GM23338 (cell line): ENCODE results near the gene PCGF3. TPM values are rescaled to one million over a fixed set of nuclear protein-coding genes. Genes with fewer than 3 reads are reported as not detected.

Source experiments
- ATAC-seq: fragments of 200-7000 bp; cut with Tn5 transposase; 3 replicates; pipeline ENCODE4 v1.9.1; 2020
- DNase-seq: peaks from one replicate; pipeline ENCODE4 v3.0.0-alpha.2; 2015; ENCODE audit warnings: low spot score
- H2AFZ ChIP-seq: fragments of 200-600 bp; sonication (generic); 2 replicates; pipeline ENCODE4 v1.8.0; 2016; ENCODE audit warnings: antibody characterized with exemption, mild to moderate bottlenecking, moderate library complexity
- H3F3A ChIP-seq: fragments of 200-600 bp; sonication (generic); replicated peaks from 2 replicates; pipeline ENCODE4 v1.8.0; 2017; ENCODE audit warnings: antibody characterized with exemption, mixed run types, low read depth
- H3K27ac ChIP-seq: fragments of 200-600 bp; sonication (generic); 2 replicates; pipeline ENCODE4 v1.6.1; 2016; ENCODE audit warnings: low read depth
- H3K27me3 ChIP-seq: fragments of 200-600 bp; sonication (generic); 2 replicates; pipeline ENCODE4 v1.8.0; 2016; ENCODE audit warnings: mild to moderate bottlenecking, mixed run types, moderate library complexity; ENCODE audit not compliant: insufficient read depth
- H3K36me3 ChIP-seq: fragments of 200-600 bp; sonication (generic); 2 replicates; pipeline ENCODE4 v1.8.0; 2016; ENCODE audit warnings: mild to moderate bottlenecking; ENCODE audit not compliant: insufficient read depth
- H3K4me1 ChIP-seq: fragments of 200-600 bp; sonication (generic); 2 replicates; pipeline ENCODE4 v1.8.0; 2016; ENCODE audit warnings: mild to moderate bottlenecking, moderate library complexity; ENCODE audit not compliant: insufficient read depth
- H3K4me2 ChIP-seq: fragments of 200-600 bp; sonication (generic); 2 replicates; pipeline ENCODE4 v1.7.1; 2017; ENCODE audit warnings: mixed run types
- H3K4me3 ChIP-seq: fragments of 200-600 bp; sonication (generic); 2 replicates; pipeline ENCODE4 v1.6.1; 2016; ENCODE audit warnings: mixed run types
- H3K79me2 ChIP-seq: fragments of 200-600 bp; sonication (generic); replicated peaks from 2 replicates; pipeline ENCODE4 v1.8.0; 2017; ENCODE audit warnings: mild to moderate bottlenecking; ENCODE audit not compliant: insufficient read depth
- H3K9me2 ChIP-seq: fragments of 200-600 bp; sonication (generic); 2 replicates; pipeline ENCODE4 v1.8.0; 2017; ENCODE audit not compliant: insufficient read depth
- H4K20me1 ChIP-seq: fragments of 200-600 bp; sonication (generic); replicated peaks from 2 replicates; pipeline ENCODE4 v1.8.0; 2017; ENCODE audit warnings: mild to moderate bottlenecking; ENCODE audit not compliant: insufficient read depth
- H3K27ac Mint-ChIP-seq: 2 replicates; pipeline ENCODE4 v1.8.0; 2020; ENCODE audit warnings: inconsistent platforms, mild to moderate bottlenecking, moderate library complexity, mixed read lengths
- H3K27me3 Mint-ChIP-seq: 3 replicates; pipeline ENCODE4 v1.8.0; 2022; ENCODE audit warnings: low read depth, mild to moderate bottlenecking, moderate library complexity, mixed read lengths, inconsistent platforms; ENCODE audit not compliant: insufficient read depth, poor library complexity
- H3K36me3 Mint-ChIP-seq: 3 replicates; pipeline ENCODE4 v1.8.0; 2021; ENCODE audit warnings: low read depth, mild to moderate bottlenecking, inconsistent platforms, moderate library complexity, mixed read lengths
- H3K4me1 Mint-ChIP-seq: 3 replicates; pipeline ENCODE4 v1.8.0; 2020; ENCODE audit warnings: mild to moderate bottlenecking, inconsistent platforms, mixed read lengths
- H3K4me3 Mint-ChIP-seq: 3 replicates; pipeline ENCODE4 v1.8.0; 2021; ENCODE audit warnings: moderate library complexity, mild to moderate bottlenecking, inconsistent platforms, mixed read lengths
- H3K9me3 Mint-ChIP-seq: 3 replicates; pipeline ENCODE4 v1.8.0; 2020; ENCODE audit warnings: moderate library complexity, mild to moderate bottlenecking, inconsistent platforms, mixed read lengths
- CREB1 ChIP-seq: fragments of 250-450 bp; sonication (Bioruptor Pico); IDR thresholded peaks from 2 replicates; pipeline ENCODE4 v1.5.0; 2020; ENCODE audit warnings: low read depth, mild to moderate bottlenecking, moderate library complexity
- EZH2 ChIP-seq: fragments of 200-600 bp; sonication (generic); IDR thresholded peaks from one replicate; pipeline ENCODE4 v1.8.0; 2017; ENCODE audit warnings: antibody characterized with exemption, mild to moderate bottlenecking, low read depth; ENCODE audit not compliant: unreplicated experiment
- EZH2phosphoT487 ChIP-seq: fragments of 200-600 bp; sonication (generic); IDR thresholded peaks from one replicate; pipeline ENCODE4 v1.8.1; 2018; ENCODE audit warnings: antibody characterized with exemption; ENCODE audit not compliant: unreplicated experiment
- JUNB ChIP-seq: IDR thresholded peaks from one replicate; pipeline ENCODE4 v1.6.1; 2016; ENCODE audit warnings: antibody characterized with exemption; ENCODE audit not compliant: unreplicated experiment
- POLR2AphosphoS5 ChIP-seq: IDR thresholded peaks from 2 replicates; pipeline ENCODE4 v1.6.1; 2016; ENCODE audit warnings: antibody characterized with exemption, low read depth
- STAT1 ChIP-seq: IDR thresholded peaks from one replicate; pipeline ENCODE4 v1.6.1; 2016; ENCODE audit warnings: antibody characterized with exemption; ENCODE audit not compliant: unreplicated experiment
- ZNF331 ChIP-seq: fragments of 250-450 bp; sonication (Bioruptor Pico); IDR thresholded peaks from 2 replicates; pipeline ENCODE4 v1.5.0; 2020; ENCODE audit warnings: low read depth, mild to moderate bottlenecking, moderate library complexity
- polyA plus RNA-seq: library from polyadenylated mRNA; unstranded; fragments of >200 nt; fragmentation: Nextera tagmentation; extraction: Ambion mirVana; gene quantifications from 2 replicates; pipeline ENCODE4 v1.2.1, GENCODE V29; 2016
- total RNA-seq: library from RNA; depleted of rRNA; stranded (reverse); fragments of >200 nt; shearing (Covaris generic); gene quantifications from 2 replicates; pipeline ENCODE4 v1.2.3, GENCODE V29; 2014
- TF ChIP-seq, protein P1 (sequence below), 2 experiments: fragments of 200-600 bp in 1 of 2; sonication (generic) in 1 of 2; conservative IDR thresholded peaks; 2 replicates each; pipeline versions ENCODE4 v1.5.1 to v1.6.1; 2016 to 2017; ENCODE audit warnings: antibody characterized with exemption in 2 of 2, low read depth in 2 of 2, mild to moderate bottlenecking in 2 of 2, moderate library complexity in 1 of 2
- TF ChIP-seq, protein P2 (sequence below): IDR thresholded peaks from 2 replicates; pipeline ENCODE4 v1.6.1; 2016; ENCODE audit warnings: antibody characterized with exemption
- TF ChIP-seq, protein P3 (sequence below): IDR thresholded peaks from one replicate; pipeline ENCODE4 v1.6.1; 2018; ENCODE audit warnings: antibody characterized with exemption; ENCODE audit not compliant: unreplicated experiment

The PCGF3 gene
- total and polyA plus RNA-seq, 2 experiments from 2014 or later, result 33.1 to 49.0 TPM

DNA sequence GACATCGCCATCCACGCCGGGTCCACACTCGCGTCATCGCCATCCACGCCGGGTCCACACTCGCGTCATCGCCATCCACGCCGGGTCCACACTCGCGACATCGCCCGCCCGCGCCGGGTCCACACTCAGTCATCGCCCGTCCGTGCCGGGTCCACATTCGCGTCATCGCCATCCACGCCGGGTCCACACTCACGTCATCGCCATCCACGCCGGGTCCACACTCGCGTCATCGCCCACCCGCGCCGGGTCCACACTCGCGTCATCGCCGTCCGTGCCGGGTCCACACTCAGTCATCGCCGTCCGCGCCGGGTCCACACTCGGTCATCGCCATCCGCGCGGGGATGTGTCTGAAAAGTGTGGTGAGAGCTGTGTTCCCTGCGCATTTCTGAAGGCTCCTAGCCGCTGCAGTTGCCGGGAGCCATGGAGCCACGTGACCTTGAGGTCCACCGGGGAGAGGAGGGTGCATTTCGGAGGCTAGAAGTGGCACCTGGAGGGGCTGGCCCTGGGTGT lies 17.3 kb downstream of the PCGF3 start:
- Histone ChIP-seq H2AFZ (no peak overlapping the region), H3F3A (no peaks in the 10 kb centered on the region), H3K4me1 (no peaks in the 10 kb centered on the region), H3K27me3 (no peaks in the 10 kb centered on the region), H3K4me2 (no peak overlapping the region), H3K4me3 (no peak overlapping the region), H3K27ac (no peak overlapping the region), H3K36me3 (no peaks in the 10 kb centered on the region), H4K20me1 (peaks cover 28% of the 10 kb centered on the region), H3K79me2 (peaks cover 80% of the 10 kb centered on the region), H3K9me2 (no peaks in the 10 kb centered on the region)
- TF ChIP-seq, protein P1, sequence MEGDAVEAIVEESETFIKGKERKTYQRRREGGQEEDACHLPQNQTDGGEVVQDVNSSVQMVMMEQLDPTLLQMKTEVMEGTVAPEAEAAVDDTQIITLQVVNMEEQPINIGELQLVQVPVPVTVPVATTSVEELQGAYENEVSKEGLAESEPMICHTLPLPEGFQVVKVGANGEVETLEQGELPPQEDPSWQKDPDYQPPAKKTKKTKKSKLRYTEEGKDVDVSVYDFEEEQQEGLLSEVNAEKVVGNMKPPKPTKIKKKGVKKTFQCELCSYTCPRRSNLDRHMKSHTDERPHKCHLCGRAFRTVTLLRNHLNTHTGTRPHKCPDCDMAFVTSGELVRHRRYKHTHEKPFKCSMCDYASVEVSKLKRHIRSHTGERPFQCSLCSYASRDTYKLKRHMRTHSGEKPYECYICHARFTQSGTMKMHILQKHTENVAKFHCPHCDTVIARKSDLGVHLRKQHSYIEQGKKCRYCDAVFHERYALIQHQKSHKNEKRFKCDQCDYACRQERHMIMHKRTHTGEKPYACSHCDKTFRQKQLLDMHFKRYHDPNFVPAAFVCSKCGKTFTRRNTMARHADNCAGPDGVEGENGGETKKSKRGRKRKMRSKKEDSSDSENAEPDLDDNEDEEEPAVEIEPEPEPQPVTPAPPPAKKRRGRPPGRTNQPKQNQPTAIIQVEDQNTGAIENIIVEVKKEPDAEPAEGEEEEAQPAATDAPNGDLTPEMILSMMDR (conservative IDR thresholded peaks at IDR 0.05; ENCODE audit: low read depth in 2 of 2), result no peak
- TF ChIP-seq, protein P2, sequence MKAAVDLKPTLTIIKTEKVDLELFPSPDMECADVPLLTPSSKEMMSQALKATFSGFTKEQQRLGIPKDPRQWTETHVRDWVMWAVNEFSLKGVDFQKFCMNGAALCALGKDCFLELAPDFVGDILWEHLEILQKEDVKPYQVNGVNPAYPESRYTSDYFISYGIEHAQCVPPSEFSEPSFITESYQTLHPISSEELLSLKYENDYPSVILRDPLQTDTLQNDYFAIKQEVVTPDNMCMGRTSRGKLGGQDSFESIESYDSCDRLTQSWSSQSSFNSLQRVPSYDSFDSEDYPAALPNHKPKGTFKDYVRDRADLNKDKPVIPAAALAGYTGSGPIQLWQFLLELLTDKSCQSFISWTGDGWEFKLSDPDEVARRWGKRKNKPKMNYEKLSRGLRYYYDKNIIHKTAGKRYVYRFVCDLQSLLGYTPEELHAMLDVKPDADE, result no peak
- Mint-ChIP-seq H3K4me3 (no peak overlapping the region), H3K9me3 (no peaks in the 10 kb centered on the region; the same call in 2 of the 3 replicates), H3K27me3 (peaks cover 18% of the 10 kb centered on the region), H3K4me1 (peaks cover 2% of the 10 kb centered on the region; the same call in 1 of the 3 replicates), H3K36me3 (peaks cover 33% of the 10 kb centered on the region), H3K27ac (no peak overlapping the region)
- no peak for DNase-seq
- ATAC-seq, result no peak

DNA sequence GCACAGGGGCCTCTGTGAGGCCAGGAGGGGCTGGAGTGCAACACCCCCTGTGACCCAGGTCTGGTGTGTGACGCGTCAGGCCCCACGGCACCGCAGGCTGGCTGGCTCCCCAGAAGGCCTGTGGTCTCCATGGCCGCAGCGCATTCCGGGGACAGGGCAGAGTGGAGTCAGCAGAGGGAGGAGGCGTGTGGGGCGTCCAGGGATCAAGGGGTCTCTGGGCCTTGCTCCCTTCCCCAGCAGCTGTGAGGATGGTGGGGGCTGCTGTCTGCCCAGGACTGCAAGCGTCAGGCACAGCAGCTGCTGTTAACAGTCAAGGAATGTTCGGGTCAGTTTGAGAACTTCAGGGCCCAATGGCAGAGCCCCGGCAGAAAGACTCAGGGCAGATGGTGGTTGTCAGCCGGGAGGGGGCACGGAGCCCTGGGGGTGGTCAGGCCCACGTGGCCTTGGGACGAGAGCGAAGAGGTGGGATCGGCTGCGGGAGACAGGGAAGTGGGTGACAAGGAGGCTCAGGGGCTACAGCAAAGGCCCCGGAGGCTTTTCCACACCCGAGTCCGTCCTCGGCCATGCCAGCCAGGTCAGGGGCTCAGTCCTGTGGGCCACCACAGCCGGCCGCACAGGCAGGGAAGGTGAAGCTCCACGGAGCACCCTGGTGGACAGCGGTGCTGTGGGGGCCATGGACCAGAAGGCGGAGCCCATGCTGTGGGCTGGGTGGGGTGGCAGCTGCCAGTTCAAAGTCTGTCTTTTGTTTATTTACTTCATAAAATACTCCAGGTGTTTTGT lies 18.3 kb downstream of the PCGF3 start:
- no peak for ATAC-seq

More for the DNA sequence above, 18.3 kb downstream of the PCGF3 start:
- Histone ChIP-seq H3K36me3 (no peaks in the 10 kb centered on the region), H3F3A (no peaks in the 10 kb centered on the region), H3K27ac (no peak overlapping the region), H3K27me3 (no peaks in the 10 kb centered on the region), H3K9me2 (no peaks in the 10 kb centered on the region), H3K4me2 (no peak overlapping the region), H2AFZ (no peak overlapping the region), H4K20me1 (peaks cover 25% of the 10 kb centered on the region), H3K4me3 (no peak overlapping the region), H3K79me2 (peaks cover 80% of the 10 kb centered on the region), H3K4me1 (no peaks in the 10 kb centered on the region)
- no peaks in the 10 kb centered on the region; the same call in 2 of the 3 replicates for H3K9me3 Mint-ChIP-seq
- H3K4me3 Mint-ChIP-seq, result no peak overlapping the region
- no peak overlapping the region for H3K27ac Mint-ChIP-seq
- H3K27me3 Mint-ChIP-seq, result peaks cover 18% of the 10 kb centered on the region
- TF ChIP-seq EZH2 (no peak), ZNF331 (no peak), POLR2AphosphoS5 (no peak), STAT1 (no peak), EZH2phosphoT487 (no peak), JUNB (no peak), CREB1 (CRISPR knock-in tag) (no peak)
- TF ChIP-seq, protein P1 (conservative IDR thresholded peaks at IDR 0.05; ENCODE audit: low read depth in 2 of 2), result no peak
- TF ChIP-seq, protein P2, result no peak
- TF ChIP-seq, protein P3, sequence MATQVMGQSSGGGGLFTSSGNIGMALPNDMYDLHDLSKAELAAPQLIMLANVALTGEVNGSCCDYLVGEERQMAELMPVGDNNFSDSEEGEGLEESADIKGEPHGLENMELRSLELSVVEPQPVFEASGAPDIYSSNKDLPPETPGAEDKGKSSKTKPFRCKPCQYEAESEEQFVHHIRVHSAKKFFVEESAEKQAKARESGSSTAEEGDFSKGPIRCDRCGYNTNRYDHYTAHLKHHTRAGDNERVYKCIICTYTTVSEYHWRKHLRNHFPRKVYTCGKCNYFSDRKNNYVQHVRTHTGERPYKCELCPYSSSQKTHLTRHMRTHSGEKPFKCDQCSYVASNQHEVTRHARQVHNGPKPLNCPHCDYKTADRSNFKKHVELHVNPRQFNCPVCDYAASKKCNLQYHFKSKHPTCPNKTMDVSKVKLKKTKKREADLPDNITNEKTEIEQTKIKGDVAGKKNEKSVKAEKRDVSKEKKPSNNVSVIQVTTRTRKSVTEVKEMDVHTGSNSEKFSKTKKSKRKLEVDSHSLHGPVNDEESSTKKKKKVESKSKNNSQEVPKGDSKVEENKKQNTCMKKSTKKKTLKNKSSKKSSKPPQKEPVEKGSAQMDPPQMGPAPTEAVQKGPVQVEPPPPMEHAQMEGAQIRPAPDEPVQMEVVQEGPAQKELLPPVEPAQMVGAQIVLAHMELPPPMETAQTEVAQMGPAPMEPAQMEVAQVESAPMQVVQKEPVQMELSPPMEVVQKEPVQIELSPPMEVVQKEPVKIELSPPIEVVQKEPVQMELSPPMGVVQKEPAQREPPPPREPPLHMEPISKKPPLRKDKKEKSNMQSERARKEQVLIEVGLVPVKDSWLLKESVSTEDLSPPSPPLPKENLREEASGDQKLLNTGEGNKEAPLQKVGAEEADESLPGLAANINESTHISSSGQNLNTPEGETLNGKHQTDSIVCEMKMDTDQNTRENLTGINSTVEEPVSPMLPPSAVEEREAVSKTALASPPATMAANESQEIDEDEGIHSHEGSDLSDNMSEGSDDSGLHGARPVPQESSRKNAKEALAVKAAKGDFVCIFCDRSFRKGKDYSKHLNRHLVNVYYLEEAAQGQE, result no peak
- peaks cover 36% of the 10 kb centered on the region for H3K36me3 Mint-ChIP-seq
- H3K4me1 Mint-ChIP-seq, result peaks cover 2% of the 10 kb centered on the region; the same call in 1 of the 3 replicates
- no peak for DNase-seq
